ENCODE results near the gene PCSK6. TPM values are rescaled to one million over a fixed set of nuclear protein-coding genes. Genes with fewer than 3 reads are reported as not detected.

Gene PCSK6
- total RNA-seq, 4 donors from 2014 or later, result 12.8 to 23.2 (median 18.4) TPM

GRCh38 chr15:101431301-101431700 lies 58.2 kb downstream of the PCSK6 start:
- TF ChIP-seq POLR2A (IDR thresholded peaks at IDR 0.05), result no peak
- TF ChIP-seq EP300 (IDR thresholded peaks at IDR 0.05), result no peak
- no peak for TF ChIP-seq POLR2AphosphoS5 (IDR thresholded peaks at IDR 0.05)
- TF ChIP-seq, protein P1, sequence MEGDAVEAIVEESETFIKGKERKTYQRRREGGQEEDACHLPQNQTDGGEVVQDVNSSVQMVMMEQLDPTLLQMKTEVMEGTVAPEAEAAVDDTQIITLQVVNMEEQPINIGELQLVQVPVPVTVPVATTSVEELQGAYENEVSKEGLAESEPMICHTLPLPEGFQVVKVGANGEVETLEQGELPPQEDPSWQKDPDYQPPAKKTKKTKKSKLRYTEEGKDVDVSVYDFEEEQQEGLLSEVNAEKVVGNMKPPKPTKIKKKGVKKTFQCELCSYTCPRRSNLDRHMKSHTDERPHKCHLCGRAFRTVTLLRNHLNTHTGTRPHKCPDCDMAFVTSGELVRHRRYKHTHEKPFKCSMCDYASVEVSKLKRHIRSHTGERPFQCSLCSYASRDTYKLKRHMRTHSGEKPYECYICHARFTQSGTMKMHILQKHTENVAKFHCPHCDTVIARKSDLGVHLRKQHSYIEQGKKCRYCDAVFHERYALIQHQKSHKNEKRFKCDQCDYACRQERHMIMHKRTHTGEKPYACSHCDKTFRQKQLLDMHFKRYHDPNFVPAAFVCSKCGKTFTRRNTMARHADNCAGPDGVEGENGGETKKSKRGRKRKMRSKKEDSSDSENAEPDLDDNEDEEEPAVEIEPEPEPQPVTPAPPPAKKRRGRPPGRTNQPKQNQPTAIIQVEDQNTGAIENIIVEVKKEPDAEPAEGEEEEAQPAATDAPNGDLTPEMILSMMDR (IDR thresholded peaks at IDR 0.05), result no peak
- Histone ChIP-seq H3K9me3 (no peaks in the 10 kb centered on the region), H3K36me3 (no peaks in the 10 kb centered on the region), H3K4me3 (no peak overlapping the region), H3K27ac (no peak overlapping the region), H3K4me1 (no peaks in the 10 kb centered on the region), H3K27me3 (peaks cover 20% of the 10 kb centered on the region)
- 62 to 73% methylated on average over 10 to 14 of the region's 15 CpGs for WGBS, 2 donors (ENCODE audit: low coverage in 1 of 2)
- no peak for ATAC-seq

DNA sequence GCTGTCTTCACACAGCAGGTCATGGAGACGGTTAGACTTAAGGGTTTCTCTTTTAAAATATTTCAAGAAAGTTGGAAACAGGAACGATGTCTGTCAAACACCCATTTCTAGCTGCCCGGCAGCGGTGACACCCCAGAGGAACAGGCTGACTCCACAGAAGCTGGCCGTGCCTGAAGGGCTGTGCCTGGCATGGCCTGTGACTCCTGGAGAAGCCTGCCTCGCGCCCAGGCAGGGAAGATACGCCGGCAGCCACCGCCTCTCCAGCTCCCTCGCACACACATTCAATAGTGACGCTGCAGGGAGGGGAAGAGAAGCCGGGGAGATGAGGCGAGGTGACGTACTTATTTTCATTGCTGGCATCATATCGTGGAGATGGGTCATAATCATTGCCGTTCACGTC lies 59.9 kb downstream of the PCSK6 start:
- no peaks in the 10 kb centered on the region for H3K4me1 ChIP-seq
- no peaks in the 10 kb centered on the region for H3K9me3 ChIP-seq
- H3K27me3 ChIP-seq, result peaks cover 20% of the 10 kb centered on the region
- 80 to 84% methylated on average over 1 to 11 of the region's 18 CpGs for WGBS, 2 donors (ENCODE audit: low coverage in 1 of 2)
- no peak overlapping the region for H3K4me3 ChIP-seq
- TF ChIP-seq EP300 (IDR thresholded peaks at IDR 0.05) (no peak), POLR2A (IDR thresholded peaks at IDR 0.05) (no peak), POLR2AphosphoS5 (IDR thresholded peaks at IDR 0.05) (no peak)
- TF ChIP-seq, protein P1 (IDR thresholded peaks at IDR 0.05), result no peak
- no peak for ATAC-seq
- no peak overlapping the region for H3K27ac ChIP-seq
- H3K36me3 ChIP-seq, result no peaks in the 10 kb centered on the region

DNA sequence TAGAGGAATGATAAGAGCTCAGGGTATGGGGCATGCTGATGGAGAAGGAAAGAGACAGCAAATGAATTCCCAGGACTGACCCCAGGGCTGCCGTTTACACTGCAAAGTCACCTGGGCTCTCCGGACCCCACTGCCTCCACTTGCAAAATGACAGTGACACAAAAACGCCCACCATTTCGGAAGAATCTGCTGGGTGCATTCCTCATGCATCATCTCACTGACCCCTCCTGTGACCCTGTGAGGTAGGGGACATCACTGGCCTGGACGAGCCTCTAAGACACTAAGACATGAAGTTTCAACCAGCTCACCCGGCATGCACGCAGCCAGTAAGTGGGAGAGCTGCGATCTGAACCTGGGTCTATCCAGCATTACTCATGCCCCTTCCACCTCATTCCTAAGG lies 60.3 kb downstream of the PCSK6 start:
- H3K4me1 ChIP-seq, result no peaks in the 10 kb centered on the region
- TF ChIP-seq EP300 (IDR thresholded peaks at IDR 0.05) (no peak), POLR2AphosphoS5 (IDR thresholded peaks at IDR 0.05) (no peak), POLR2A (IDR thresholded peaks at IDR 0.05) (no peak)
- TF ChIP-seq, protein P1 (IDR thresholded peaks at IDR 0.05), result no peak
- WGBS, 2 donors (ENCODE audit: low coverage in 1 of 2), result 65 to 81% methylated on average over 4 of the region's 8 CpGs
- no peaks in the 10 kb centered on the region for H3K36me3 ChIP-seq
- H3K27me3 ChIP-seq, result peaks cover 20% of the 10 kb centered on the region
- H3K4me3 ChIP-seq, result no peak overlapping the region
- H3K27ac ChIP-seq, result no peak overlapping the region
- no peak for ATAC-seq
- H3K9me3 ChIP-seq, result no peaks in the 10 kb centered on the region

DNA sequence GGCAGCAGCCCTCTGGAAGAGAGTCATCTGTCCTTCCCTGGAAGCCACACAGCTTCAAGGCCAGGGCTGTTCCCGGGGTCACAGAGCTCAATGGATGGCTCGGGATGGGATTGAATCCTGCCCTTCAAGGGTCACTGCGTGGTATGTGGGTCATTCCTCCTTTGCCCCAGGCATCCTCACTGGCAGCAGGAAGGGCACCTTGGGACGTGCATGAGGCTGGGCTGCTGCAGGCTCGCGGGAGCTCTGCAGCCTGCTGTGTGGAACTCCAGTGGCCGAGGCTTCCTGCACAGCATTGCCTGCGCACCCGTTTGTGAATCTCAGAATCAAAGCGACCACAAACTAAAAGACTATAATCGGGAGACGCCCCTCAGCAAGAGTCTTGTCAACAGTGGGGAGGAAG lies 60.7 kb downstream of the PCSK6 start:
- ATAC-seq, result no peak
- Histone ChIP-seq H3K36me3 (no peaks in the 10 kb centered on the region), H3K4me3 (no peak overlapping the region), H3K4me1 (no peaks in the 10 kb centered on the region), H3K27me3 (peaks cover 20% of the 10 kb centered on the region), H3K9me3 (no peaks in the 10 kb centered on the region), H3K27ac (no peak overlapping the region)
- WGBS, 2 donors (ENCODE audit: low coverage in 1 of 2), result 48 to 60% methylated on average over 1 to 4 of the region's 12 CpGs
- TF ChIP-seq, protein P1 (IDR thresholded peaks at IDR 0.05), result no peak
- TF ChIP-seq POLR2AphosphoS5 (IDR thresholded peaks at IDR 0.05) (no peak), POLR2A (IDR thresholded peaks at IDR 0.05) (no peak), EP300 (IDR thresholded peaks at IDR 0.05) (no peak)

DNA sequence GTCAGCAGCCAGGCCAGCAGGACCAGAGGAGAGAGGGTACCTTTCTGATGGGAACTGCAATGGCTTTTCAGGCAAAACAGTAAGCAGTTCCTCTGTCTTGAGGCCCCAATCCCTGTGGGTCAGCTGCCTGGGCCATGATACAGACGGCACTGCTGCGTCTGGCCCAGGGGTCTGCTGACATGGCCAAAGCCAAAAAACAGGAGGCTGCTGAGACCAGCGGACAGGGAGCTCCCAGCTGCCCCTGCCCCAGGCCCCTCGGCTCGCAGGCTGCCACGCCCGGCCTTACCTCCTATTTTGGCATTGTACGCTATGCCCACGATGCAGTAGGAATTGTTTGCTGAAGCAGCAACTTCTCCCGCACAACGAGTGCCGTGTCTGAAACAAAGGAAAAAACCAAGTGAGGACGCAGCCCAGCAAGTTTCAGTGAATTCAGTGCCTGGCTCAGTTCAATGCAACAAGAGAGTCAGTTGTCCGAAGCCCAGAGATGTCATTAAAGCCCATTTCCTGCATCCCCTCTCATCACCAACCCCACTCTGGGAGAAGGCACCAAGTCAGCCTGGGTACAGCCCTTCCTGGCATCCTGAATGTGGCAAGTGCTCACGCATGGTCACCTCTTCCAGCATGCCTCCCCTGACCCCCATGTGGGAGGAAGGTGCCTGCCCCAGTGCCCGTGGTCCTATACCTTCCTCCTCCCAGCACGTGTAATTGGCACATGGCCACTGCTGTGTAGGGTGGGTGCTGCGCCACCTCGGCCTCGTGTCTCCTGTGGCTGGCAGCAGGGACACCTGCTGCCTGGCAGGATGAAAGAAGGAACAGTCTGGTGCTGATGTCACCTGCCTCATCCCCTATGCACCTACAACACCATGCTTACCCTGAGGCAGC lies 61.7 kb downstream of the PCSK6 start:
- H3K4me3 ChIP-seq, result no peak overlapping the region
- H3K9me3 ChIP-seq, result peaks cover 0 to 4% (median 0%) of the 10 kb centered on the region in 3 donors
- WGBS, 2 donors (ENCODE audit: low coverage in 1 of 2), result 70% methylated on average over 3 of the region's 20 CpGs; no CpG with 5 or more reads in 1 of the 2 donors
- no peaks in the 10 kb centered on the region for H3K4me1 ChIP-seq
- no peaks in the 10 kb centered on the region for H3K36me3 ChIP-seq
- H3K27me3 ChIP-seq, result peaks cover 13% of the 10 kb centered on the region
- H3K27ac ChIP-seq, result no peak overlapping the region
- ATAC-seq, result no peak
- no peak for TF ChIP-seq EP300 (IDR thresholded peaks at IDR 0.05)
- TF ChIP-seq POLR2AphosphoS5 (IDR thresholded peaks at IDR 0.05), result no peak

All from gastroesophageal sphincter (tissue), 4 donors.